Colonic mucosa (tissue), 4 donors: Measurements from ENCODE around the gene NISCH. TPM values are rescaled to one million over a fixed set of nuclear protein-coding genes. Genes with fewer than 3 reads are reported as not detected.

Experiments used
- DNase-seq: peaks from one replicate; pipeline ENCODE4 v3.0.0-alpha.2; 2020
- H3K27ac ChIP-seq: fragments of 200-600 bp; one replicate; pipeline ENCODE4 v1.8.0; 2021
- H3K27me3 ChIP-seq: fragments of 200-600 bp; one replicate; pipeline ENCODE4 v1.8.0; 2021
- H3K36me3 ChIP-seq: fragments of 200-600 bp; one replicate; pipeline ENCODE4 v1.8.0; 2021
- H3K4me1 ChIP-seq: fragments of 200-600 bp; one replicate; pipeline ENCODE4 v1.8.0; 2021; ENCODE audit warnings: mild to moderate bottlenecking
- H3K4me3 ChIP-seq: fragments of 200-600 bp; one replicate; pipeline ENCODE4 v1.8.0; 2021
- H3K9ac ChIP-seq, 2 donors: one replicate each; pipeline ENCODE4 v1.7.0; 2013; ENCODE audit warnings: control low read depth in 2 of 2, low read depth in 2 of 2, low read length in 2 of 2
- H3K9me3 ChIP-seq: fragments of 200-600 bp; one replicate; pipeline ENCODE4 v1.8.0; 2021
- intact Hi-C: fragments of 100-400 bp; cut with DNase I; formaldehyde crosslinking; loops from one replicate; pipeline ENCODE4 v1.14.1; 2022
- total RNA-seq, 2 donors: library from RNA; stranded (reverse); fragmentation: NEBNext Ultra II Directional in 1 of 2; extraction: Animal tissue kit (Norgen Biotek cat#: 25700) in 1 of 2; gene quantifications; one replicate each; pipeline ENCODE4 v1.2.1, GENCODE V29; 2021
- TF ChIP-seq, protein P1 (sequence below): fragments of 200-600 bp; IDR thresholded peaks from one replicate; pipeline ENCODE4 v1.8.0; 2022; ENCODE audit warnings: antibody characterized with exemption, mild to moderate bottlenecking
- donor health status: healthy.
- donor health status: DM: no; HTN: no; CAD: no.
- donor health status: DM: no; HTN: no; CAD: no.

NISCH gene
- total RNA-seq, 2 donors from 2014 or later = 43.2 to 60.5 TPM

DNA sequence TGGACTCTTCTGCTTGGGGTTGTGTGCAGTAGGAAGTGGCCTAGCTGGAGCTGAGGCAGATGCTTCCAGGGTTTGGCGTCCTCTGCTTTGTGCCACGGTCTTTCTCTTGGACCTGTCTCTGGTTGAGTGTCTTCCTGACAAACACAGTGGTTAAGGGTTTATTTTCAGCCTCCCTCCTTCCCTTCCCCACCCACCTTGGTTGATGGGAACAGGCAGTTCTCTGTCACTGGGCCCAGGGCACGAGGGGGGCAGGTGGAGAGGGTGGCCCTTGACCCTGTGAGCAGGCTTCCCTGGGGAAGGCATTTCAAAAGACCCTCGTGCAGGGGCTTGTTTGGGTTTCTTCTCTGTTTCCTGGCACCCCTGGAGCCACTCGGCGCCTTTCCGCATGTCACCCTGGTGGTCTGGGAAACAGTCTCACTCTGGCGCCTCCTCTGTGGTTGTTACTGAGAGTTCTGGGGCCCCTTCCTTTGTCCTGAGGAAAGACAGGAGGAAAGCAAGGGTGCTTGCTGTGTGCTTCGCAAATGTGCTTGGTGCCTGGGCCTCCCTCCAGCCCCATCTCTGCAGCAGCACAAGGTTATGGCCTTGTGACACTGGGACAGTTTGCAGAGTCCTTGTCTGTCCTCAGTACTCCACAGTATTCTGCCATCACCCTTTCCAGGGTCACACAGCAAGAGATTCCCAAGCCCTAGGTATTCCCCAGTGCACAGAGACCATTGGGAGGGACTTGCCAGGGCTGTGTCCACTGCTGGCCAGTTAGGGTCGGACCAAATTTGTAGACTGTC, 29.5 kb downstream of the NISCH start:
- no peak overlapping the region for H3K27ac ChIP-seq
- intact Hi-C loops = no loop called here
- no peaks in the 10 kb centered on the region for H3K9me3 ChIP-seq
- TF ChIP-seq, protein P1, sequence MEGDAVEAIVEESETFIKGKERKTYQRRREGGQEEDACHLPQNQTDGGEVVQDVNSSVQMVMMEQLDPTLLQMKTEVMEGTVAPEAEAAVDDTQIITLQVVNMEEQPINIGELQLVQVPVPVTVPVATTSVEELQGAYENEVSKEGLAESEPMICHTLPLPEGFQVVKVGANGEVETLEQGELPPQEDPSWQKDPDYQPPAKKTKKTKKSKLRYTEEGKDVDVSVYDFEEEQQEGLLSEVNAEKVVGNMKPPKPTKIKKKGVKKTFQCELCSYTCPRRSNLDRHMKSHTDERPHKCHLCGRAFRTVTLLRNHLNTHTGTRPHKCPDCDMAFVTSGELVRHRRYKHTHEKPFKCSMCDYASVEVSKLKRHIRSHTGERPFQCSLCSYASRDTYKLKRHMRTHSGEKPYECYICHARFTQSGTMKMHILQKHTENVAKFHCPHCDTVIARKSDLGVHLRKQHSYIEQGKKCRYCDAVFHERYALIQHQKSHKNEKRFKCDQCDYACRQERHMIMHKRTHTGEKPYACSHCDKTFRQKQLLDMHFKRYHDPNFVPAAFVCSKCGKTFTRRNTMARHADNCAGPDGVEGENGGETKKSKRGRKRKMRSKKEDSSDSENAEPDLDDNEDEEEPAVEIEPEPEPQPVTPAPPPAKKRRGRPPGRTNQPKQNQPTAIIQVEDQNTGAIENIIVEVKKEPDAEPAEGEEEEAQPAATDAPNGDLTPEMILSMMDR = no peak
- H3K4me1 ChIP-seq = no peaks in the 10 kb centered on the region
- H3K36me3 ChIP-seq = no peaks in the 10 kb centered on the region
- no peak overlapping the region for H3K9ac ChIP-seq
- no peak for DNase-seq
- no peaks in the 10 kb centered on the region for H3K27me3 ChIP-seq
- H3K4me3 ChIP-seq = no peak overlapping the region

DNA sequence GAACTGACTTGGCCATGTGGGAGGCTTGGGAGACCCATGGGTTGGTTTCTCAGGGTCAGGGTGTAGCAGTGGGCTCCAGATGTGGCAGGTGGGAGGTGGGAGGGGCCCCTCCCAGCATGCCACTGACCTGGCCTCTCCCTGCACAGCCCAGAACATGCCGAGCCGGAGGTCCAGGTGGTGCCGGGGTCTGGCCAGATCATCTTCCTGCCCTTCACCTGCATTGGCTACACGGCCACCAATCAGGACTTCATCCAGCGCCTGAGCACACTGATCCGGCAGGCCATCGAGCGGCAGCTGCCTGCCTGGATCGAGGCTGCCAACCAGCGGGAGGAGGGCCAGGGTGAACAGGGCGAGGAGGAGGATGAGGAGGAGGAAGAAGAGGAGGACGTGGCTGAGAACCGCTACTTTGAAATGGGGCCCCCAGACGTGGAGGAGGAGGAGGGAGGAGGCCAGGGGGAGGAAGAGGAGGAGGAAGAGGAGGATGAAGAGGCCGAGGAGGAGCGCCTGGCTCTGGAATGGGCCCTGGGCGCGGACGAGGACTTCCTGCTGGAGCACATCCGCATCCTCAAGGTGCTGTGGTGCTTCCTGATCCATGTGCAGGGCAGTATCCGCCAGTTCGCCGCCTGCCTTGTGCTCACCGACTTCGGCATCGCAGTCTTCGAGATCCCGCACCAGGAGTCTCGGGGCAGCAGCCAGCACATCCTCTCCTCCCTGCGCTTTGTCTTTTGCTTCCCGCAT, 31.8 kb downstream of the NISCH start:
- H3K4me1 ChIP-seq = no peaks in the 10 kb centered on the region
- TF ChIP-seq, protein P1 = no peak
- H3K27me3 ChIP-seq = no peaks in the 10 kb centered on the region
- H3K27ac ChIP-seq = no peak overlapping the region
- no peaks in the 10 kb centered on the region for H3K9me3 ChIP-seq
- intact Hi-C loops = no loop called here
- no peaks in the 10 kb centered on the region for H3K36me3 ChIP-seq
- H3K9ac ChIP-seq = no peak overlapping the region
- H3K4me3 ChIP-seq = no peak overlapping the region
- no peak for DNase-seq

DNA sequence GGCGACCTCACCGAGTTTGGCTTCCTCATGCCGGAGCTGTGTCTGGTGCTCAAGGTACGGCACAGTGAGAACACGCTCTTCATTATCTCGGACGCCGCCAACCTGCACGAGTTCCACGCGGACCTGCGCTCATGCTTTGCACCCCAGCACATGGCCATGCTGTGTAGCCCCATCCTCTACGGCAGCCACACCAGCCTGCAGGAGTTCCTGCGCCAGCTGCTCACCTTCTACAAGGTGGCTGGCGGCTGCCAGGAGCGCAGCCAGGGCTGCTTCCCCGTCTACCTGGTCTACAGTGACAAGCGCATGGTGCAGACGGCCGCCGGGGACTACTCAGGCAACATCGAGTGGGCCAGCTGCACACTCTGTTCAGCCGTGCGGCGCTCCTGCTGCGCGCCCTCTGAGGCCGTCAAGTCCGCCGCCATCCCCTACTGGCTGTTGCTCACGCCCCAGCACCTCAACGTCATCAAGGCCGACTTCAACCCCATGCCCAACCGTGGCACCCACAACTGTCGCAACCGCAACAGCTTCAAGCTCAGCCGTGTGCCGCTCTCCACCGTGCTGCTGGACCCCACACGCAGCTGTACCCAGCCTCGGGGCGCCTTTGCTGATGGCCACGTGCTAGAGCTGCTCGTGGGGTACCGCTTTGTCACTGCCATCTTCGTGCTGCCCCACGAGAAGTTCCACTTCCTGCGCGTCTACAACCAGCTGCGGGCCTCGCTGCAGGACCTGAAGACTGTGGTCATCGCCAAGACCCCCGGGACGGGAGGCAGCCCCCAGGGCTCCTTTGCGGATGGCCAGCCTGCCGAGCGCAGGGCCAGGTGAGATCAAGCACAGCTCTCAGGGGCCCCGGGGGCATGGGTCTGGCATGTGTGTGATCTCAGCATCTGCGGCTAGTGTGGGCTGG, 32.6 kb downstream of the NISCH start:
- no peak overlapping the region for H3K27ac ChIP-seq
- no peaks in the 10 kb centered on the region for H3K36me3 ChIP-seq
- H3K27me3 ChIP-seq = no peaks in the 10 kb centered on the region
- no peak for DNase-seq
- H3K9ac ChIP-seq = no peak overlapping the region
- no peaks in the 10 kb centered on the region for H3K4me1 ChIP-seq
- H3K4me3 ChIP-seq = no peak overlapping the region
- H3K9me3 ChIP-seq = no peaks in the 10 kb centered on the region
- TF ChIP-seq, protein P1 = no peak
- intact Hi-C loops = no loop called here

DNA sequence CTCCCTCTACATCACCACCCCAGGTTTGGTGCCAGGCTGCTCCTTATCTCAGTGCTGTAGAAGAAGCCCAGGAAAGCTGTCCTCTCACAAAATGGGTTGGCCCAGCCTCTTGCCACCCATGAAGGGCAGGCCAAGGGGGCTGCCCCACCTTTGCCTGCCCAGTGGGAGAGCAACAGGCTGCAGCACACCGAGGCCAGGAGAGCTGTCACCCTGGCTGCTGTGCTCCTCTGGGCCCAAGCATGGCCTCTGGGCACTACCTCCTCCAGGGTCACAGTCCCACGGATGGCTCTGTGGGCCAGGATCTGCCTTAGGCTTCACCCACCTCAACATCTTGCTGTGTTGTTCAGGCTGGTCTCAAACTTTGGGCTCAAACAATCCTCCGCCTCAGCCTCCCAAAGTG, 33.3 kb downstream of the NISCH start:
- no peak overlapping the region for H3K27ac ChIP-seq
- H3K4me1 ChIP-seq = no peaks in the 10 kb centered on the region
- no peak overlapping the region for H3K4me3 ChIP-seq
- DNase-seq = no peak
- H3K27me3 ChIP-seq = no peaks in the 10 kb centered on the region
- H3K36me3 ChIP-seq = no peaks in the 10 kb centered on the region
- H3K9ac ChIP-seq = no peak overlapping the region
- TF ChIP-seq, protein P1 = no peak
- no peaks in the 10 kb centered on the region for H3K9me3 ChIP-seq
- intact Hi-C loops = no loop called here

DNA sequence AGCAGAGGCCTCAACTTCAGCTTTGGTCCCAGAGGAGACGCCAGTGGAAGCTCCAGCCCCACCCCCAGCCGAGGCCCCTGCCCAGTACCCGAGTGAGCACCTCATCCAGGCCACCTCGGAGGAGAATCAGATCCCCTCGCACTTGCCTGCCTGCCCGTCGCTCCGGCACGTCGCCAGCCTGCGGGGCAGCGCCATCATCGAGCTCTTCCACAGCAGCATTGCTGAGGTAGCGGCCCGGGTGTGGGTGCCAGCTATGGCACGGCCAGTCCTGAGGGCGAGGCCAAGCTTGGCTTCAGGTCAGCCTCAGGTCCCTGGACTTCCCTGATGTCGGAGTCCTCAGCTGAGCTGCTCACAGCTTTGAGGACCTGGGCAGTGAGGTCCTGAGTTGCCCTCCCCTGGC, 34.0 kb downstream of the NISCH start:
- no peak overlapping the region for H3K4me3 ChIP-seq
- H3K36me3 ChIP-seq = no peaks in the 10 kb centered on the region
- intact Hi-C loops = no loop called here
- TF ChIP-seq, protein P1 = no peak
- H3K4me1 ChIP-seq = no peaks in the 10 kb centered on the region
- H3K9ac ChIP-seq = no peak overlapping the region
- H3K9me3 ChIP-seq = no peaks in the 10 kb centered on the region
- DNase-seq = no peak
- no peaks in the 10 kb centered on the region for H3K27me3 ChIP-seq
- no peak overlapping the region for H3K27ac ChIP-seq
